WTC11 (cell line): ENCODE measurements around the gene ANO7. TPM values are rescaled to one million over a fixed set of nuclear protein-coding genes. Genes with fewer than 3 reads are reported as not detected.

ENCODE experiments used
- ATAC-seq: fragments of 200-7000 bp; cut with Tn5 transposase; 2 replicates; pipeline ENCODE4 v1.10.0; 2021; ENCODE audit warnings: mild to moderate bottlenecking, moderate library complexity
- CTCF ChIA-PET: fragments of 300-600 bp; sonication (Branson Sonifier 250); formaldehyde crosslinking; loops from one replicate; lab custom pipeline; 2021; ENCODE audit warnings: antibody characterized with exemption; lab: Charles Lee
- POLR2A ChIA-PET: fragments of 350-600 bp; sonication (Branson Sonifier 250); formaldehyde crosslinking; loops from one replicate; lab custom pipeline; 2021; ENCODE audit warnings: antibody characterized with exemption; lab: Charles Lee
- DNase-seq: peaks from one replicate; pipeline ENCODE4 v3.0.0; 2021; ENCODE audit warnings: low spot score
- H3K27ac Mint-ChIP-seq: 2 replicates; pipeline ENCODE4 v1.8.0; 2021; ENCODE audit warnings: mixed read lengths
- H3K27me3 Mint-ChIP-seq: 2 replicates; pipeline ENCODE4 v1.8.0; 2021; ENCODE audit warnings: low read depth, mild to moderate bottlenecking, moderate library complexity, mixed read lengths
- H3K36me3 Mint-ChIP-seq: 2 replicates; pipeline ENCODE4 v1.8.0; 2021; ENCODE audit warnings: mixed read lengths
- H3K4me1 Mint-ChIP-seq: 2 replicates; pipeline ENCODE4 v1.8.0; 2022; ENCODE audit warnings: mixed read lengths
- H3K4me3 Mint-ChIP-seq: 2 replicates; pipeline ENCODE4 v1.8.0; 2021; ENCODE audit warnings: mild to moderate bottlenecking, moderate library complexity, mixed read lengths
- H3K9me3 Mint-ChIP-seq: 2 replicates; pipeline ENCODE4 v1.8.0; 2021; ENCODE audit warnings: mixed read lengths
- AR ChIP-seq: fragments of 250-450 bp; sonication (Bioruptor Pico); IDR thresholded peaks from 2 replicates; pipeline ENCODE4 v1.9.0; 2021; ENCODE audit warnings: mild to moderate bottlenecking
- ATF1 ChIP-seq: sonication (generic); formaldehyde crosslinking; IDR thresholded peaks from 2 replicates; pipeline ENCODE4 v1.8.1; 2023; ENCODE audit warnings: mild to moderate bottlenecking, moderate library complexity, missing genetic modification reagents
- E2F1 ChIP-seq: sonication (generic); formaldehyde crosslinking; IDR thresholded peaks from 2 replicates; pipeline ENCODE4 v1.8.0; 2022; ENCODE audit warnings: mild to moderate bottlenecking, missing genetic modification reagents
- FOXJ3 ChIP-seq: sonication (generic); formaldehyde crosslinking; IDR thresholded peaks from 2 replicates; pipeline ENCODE4 v1.9.0; 2021; ENCODE audit warnings: missing genetic modification reagents, mild to moderate bottlenecking, borderline replicate concordance
- GABPB1 ChIP-seq: sonication (generic); formaldehyde crosslinking; IDR thresholded peaks from 2 replicates; pipeline ENCODE4 v1.8.1; 2023; ENCODE audit warnings: mild to moderate bottlenecking, missing genetic modification reagents
- MYBL2 ChIP-seq: sonication (generic); formaldehyde crosslinking; IDR thresholded peaks from 2 replicates; pipeline ENCODE4 v1.8.1; 2023; ENCODE audit warnings: mild to moderate bottlenecking, moderate library complexity, missing genetic modification reagents
- NFYB ChIP-seq: sonication (generic); formaldehyde crosslinking; conservative IDR thresholded peaks from 2 replicates; pipeline ENCODE4 v1.8.0; 2022; ENCODE audit warnings: low read depth, missing genetic modification reagents
- OVOL2 ChIP-seq: fragments of 250-450 bp; sonication (Bioruptor Pico); IDR thresholded peaks from 2 replicates; pipeline ENCODE4 v1.9.0; 2021; ENCODE audit warnings: mild to moderate bottlenecking, borderline replicate concordance
- SMAD3 ChIP-seq: sonication (generic); formaldehyde crosslinking; IDR thresholded peaks from 2 replicates; pipeline ENCODE4 v1.8.0; 2022; ENCODE audit warnings: missing genetic modification reagents, mild to moderate bottlenecking, borderline replicate concordance
- USF2 ChIP-seq: sonication (generic); formaldehyde crosslinking; IDR thresholded peaks from 2 replicates; pipeline ENCODE4 v1.8.1; 2023; ENCODE audit warnings: mild to moderate bottlenecking, missing genetic modification reagents, moderate library complexity
- ZNF232 ChIP-seq: sonication (generic); formaldehyde crosslinking; IDR thresholded peaks from 2 replicates; pipeline ENCODE4 v1.8.0; 2022; ENCODE audit warnings: mild to moderate bottlenecking, missing genetic modification reagents
- ZNF423 ChIP-seq: fragments of 250-450 bp; sonication (Bioruptor Pico); IDR thresholded peaks from 2 replicates; pipeline ENCODE4 v2.1.2; 2022; ENCODE audit warnings: mild to moderate bottlenecking, moderate library complexity
- ZNF532 ChIP-seq: fragments of 250-450 bp; sonication (Bioruptor Pico); IDR thresholded peaks from 2 replicates; pipeline ENCODE4 v1.9.0; 2021; ENCODE audit warnings: mild to moderate bottlenecking, borderline replicate concordance
- total RNA-seq: library from RNA; stranded (reverse); gene quantifications from 3 replicates; pipeline ENCODE4 v1.2.3, GENCODE V29; 2021
- TF ChIP-seq, protein P1 (sequence below): fragments of 250-450 bp; sonication (Bioruptor Pico); IDR thresholded peaks from 2 replicates; pipeline ENCODE4 v1.8.0; 2021; ENCODE audit warnings: mild to moderate bottlenecking
- TF ChIP-seq, protein P2 (sequence below): sonication (generic); formaldehyde crosslinking; IDR thresholded peaks from 2 replicates; pipeline ENCODE4 v1.8.0; 2022; ENCODE audit warnings: mild to moderate bottlenecking, missing genetic modification reagents
- TF ChIP-seq, protein P3 (sequence below): sonication (generic); formaldehyde crosslinking; IDR thresholded peaks from 2 replicates; pipeline ENCODE4 v1.8.0; 2023; ENCODE audit warnings: missing genetic modification reagents, mild to moderate bottlenecking, borderline replicate concordance
- TF ChIP-seq, protein P4 (sequence below): fragments of 250-450 bp; sonication (Bioruptor Pico); IDR thresholded peaks from 2 replicates; pipeline ENCODE4 v1.9.0; 2021; ENCODE audit warnings: mild to moderate bottlenecking
- TF ChIP-seq, protein P5 (sequence below): fragments of 250-450 bp; sonication (Bioruptor Pico); IDR thresholded peaks from 2 replicates; pipeline ENCODE4 v1.9.0; 2021; ENCODE audit warnings: moderate library complexity, mild to moderate bottlenecking, inconsistent platforms, borderline replicate concordance

ANO7 gene
- total RNA-seq, 1 experiment from 2014 or later = 8.0 TPM

- TF ChIP-seq NFYB (no peak), E2F1 (CRISPR knock-in tag) (no peak), ZNF232 (no peak), ZNF423 (CRISPR knock-in tag) (no peak), GABPB1 (CRISPR knock-in tag) (no peak), MYBL2 (CRISPR knock-in tag) (no peak)
- TF ChIP-seq, protein P1, sequence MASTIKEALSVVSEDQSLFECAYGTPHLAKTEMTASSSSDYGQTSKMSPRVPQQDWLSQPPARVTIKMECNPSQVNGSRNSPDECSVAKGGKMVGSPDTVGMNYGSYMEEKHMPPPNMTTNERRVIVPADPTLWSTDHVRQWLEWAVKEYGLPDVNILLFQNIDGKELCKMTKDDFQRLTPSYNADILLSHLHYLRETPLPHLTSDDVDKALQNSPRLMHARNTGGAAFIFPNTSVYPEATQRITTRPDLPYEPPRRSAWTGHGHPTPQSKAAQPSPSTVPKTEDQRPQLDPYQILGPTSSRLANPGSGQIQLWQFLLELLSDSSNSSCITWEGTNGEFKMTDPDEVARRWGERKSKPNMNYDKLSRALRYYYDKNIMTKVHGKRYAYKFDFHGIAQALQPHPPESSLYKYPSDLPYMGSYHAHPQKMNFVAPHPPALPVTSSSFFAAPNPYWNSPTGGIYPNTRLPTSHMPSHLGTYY (CRISPR knock-in tag) = no peak
- TF ChIP-seq, protein P2, sequence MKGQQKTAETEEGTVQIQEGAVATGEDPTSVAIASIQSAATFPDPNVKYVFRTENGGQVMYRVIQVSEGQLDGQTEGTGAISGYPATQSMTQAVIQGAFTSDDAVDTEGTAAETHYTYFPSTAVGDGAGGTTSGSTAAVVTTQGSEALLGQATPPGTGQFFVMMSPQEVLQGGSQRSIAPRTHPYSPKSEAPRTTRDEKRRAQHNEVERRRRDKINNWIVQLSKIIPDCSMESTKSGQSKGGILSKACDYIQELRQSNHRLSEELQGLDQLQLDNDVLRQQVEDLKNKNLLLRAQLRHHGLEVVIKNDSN (CRISPR knock-in tag) = no peak
- TF ChIP-seq, all 79 proteins: peak for 0
These were observed 74.6 kb downstream of the ANO7 start (continued) for GRCh38 chr2:241263061-241263460.

GRCh38 chr2:241265506-241265905, 77.0 kb downstream of the ANO7 start:
- Mint-ChIP-seq H3K4me1 (peaks cover 20% of the 10 kb centered on the region), H3K36me3 (peaks cover 59% of the 10 kb centered on the region), H3K9me3 (no peaks in the 10 kb centered on the region), H3K27me3 (no peaks in the 10 kb centered on the region), H3K4me3 (no peak overlapping the region), H3K27ac (no peak overlapping the region)
- CTCF ChIA-PET = no interaction called here
- POLR2A ChIA-PET = no interaction called here
- DNase-seq (no peak), ATAC-seq (no peak)
- TF ChIP-seq AR (CRISPR knock-in tag) = no peak
- no peak for TF ChIP-seq ZNF532 (CRISPR knock-in tag)
- TF ChIP-seq, protein P3, sequence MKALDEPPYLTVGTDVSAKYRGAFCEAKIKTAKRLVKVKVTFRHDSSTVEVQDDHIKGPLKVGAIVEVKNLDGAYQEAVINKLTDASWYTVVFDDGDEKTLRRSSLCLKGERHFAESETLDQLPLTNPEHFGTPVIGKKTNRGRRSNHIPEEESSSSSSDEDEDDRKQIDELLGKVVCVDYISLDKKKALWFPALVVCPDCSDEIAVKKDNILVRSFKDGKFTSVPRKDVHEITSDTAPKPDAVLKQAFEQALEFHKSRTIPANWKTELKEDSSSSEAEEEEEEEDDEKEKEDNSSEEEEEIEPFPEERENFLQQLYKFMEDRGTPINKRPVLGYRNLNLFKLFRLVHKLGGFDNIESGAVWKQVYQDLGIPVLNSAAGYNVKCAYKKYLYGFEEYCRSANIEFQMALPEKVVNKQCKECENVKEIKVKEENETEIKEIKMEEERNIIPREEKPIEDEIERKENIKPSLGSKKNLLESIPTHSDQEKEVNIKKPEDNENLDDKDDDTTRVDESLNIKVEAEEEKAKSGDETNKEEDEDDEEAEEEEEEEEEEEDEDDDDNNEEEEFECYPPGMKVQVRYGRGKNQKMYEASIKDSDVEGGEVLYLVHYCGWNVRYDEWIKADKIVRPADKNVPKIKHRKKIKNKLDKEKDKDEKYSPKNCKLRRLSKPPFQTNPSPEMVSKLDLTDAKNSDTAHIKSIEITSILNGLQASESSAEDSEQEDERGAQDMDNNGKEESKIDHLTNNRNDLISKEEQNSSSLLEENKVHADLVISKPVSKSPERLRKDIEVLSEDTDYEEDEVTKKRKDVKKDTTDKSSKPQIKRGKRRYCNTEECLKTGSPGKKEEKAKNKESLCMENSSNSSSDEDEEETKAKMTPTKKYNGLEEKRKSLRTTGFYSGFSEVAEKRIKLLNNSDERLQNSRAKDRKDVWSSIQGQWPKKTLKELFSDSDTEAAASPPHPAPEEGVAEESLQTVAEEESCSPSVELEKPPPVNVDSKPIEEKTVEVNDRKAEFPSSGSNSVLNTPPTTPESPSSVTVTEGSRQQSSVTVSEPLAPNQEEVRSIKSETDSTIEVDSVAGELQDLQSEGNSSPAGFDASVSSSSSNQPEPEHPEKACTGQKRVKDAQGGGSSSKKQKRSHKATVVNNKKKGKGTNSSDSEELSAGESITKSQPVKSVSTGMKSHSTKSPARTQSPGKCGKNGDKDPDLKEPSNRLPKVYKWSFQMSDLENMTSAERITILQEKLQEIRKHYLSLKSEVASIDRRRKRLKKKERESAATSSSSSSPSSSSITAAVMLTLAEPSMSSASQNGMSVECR = no peak
- TF ChIP-seq USF2 (CRISPR knock-in tag) = no peak
- no peak for TF ChIP-seq FOXJ3
- TF ChIP-seq ATF1 (CRISPR knock-in tag) = no peak
- TF ChIP-seq SMAD3 (CRISPR knock-in tag) = no peak
- TF ChIP-seq, protein P4, sequence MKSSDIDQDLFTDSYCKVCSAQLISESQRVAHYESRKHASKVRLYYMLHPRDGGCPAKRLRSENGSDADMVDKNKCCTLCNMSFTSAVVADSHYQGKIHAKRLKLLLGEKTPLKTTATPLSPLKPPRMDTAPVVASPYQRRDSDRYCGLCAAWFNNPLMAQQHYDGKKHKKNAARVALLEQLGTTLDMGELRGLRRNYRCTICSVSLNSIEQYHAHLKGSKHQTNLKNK (CRISPR knock-in tag) = no peak
- no peak for TF ChIP-seq OVOL2
- TF ChIP-seq, protein P5, sequence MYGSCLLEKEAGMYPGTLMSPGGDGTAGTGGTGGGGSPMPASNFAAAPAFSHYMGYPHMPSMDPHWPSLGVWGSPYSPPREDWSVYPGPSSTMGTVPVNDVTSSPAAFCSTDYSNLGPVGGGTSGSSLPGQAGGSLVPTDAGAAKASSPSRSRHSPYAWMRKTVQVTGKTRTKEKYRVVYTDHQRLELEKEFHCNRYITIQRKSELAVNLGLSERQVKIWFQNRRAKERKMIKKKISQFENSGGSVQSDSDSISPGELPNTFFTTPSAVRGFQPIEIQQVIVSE (CRISPR knock-in tag) = no peak
